ENCODE data around the gene PCK2.
"Not testable (repeated sequence)": the region's sequence is repeated elsewhere in the genome, so short reads cannot be mapped to it uniquely, and the experiment has no call there.

Gene PCK2

GRCh38 chr14:24098229-24098926 lies 4.3 kb downstream of the PCK2 start:
- no peak for DNase-seq

- DNase-seq = no peak
Measured at GRCh38 chr14:24098927-24099813, 5.1 kb downstream of the PCK2 start.

DNA sequence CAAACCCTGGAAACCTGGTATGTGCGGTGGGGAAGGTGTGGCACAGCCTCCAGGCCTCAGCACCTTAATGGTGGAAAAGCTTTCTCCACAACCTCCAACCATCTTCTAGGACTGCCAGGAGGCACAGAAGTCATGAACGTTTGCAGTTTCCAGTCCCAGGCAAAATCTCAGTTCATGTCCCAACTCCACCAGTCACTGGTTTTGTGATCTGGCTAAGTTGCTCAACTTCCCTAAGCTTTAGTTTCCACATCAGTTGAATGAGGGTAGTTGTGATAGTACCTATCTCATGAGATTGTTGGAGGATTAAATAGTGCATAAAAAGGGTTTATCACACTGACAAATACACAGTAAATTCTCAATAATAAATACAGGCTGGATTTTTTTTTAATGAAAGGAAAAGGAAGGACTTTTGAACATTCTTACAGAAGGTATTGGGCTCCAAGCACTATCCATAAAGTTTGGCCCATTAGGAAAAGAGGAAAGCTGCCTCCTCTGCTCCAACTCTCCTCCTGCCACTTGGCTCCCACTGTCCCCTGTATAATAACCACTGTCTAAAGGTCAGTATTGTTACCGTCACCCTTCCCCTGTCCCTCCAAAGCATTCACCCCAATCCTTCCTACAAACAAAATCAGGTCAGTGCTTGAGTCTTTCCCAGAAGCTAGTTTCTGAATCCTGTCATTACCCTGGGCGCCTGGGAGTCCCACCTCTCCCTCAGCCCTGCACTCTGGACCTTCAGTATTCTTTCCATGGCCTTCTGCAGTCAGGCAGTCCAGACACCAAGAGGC lies 6.3 kb downstream of the PCK2 start:
- no peak for DNase-seq

DNA sequence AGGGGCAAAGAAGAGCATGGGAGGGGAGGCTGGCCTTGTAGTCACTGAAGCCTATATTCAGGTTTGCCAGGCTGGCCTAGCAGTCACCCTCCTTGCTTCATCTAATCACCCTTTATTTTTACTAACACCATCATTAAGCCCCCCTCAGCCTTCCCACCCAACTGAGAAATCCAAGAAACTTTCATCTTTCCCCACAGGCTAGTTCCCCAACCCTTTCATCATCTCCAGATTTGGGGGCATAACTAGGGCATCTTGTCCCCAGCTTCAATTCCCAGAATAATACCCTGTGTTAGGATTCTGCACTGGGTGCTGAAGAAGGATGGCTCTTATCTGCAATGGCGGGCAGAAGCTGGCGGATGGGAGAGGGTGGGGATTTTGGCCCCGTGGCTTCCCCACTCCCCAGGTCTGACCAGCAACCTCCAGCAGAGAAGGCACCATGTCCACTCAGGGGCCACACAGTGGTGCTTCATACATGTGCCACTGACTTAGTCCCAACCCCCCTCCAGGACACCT lies 6.9 kb downstream of the PCK2 start:
- no peak for DNase-seq

GRCh38 chr14:24102357-24103048 lies 8.4 kb downstream of the PCK2 start:
- no peak for DNase-seq

GRCh38 chr14:24103451-24103850 lies 9.3 kb downstream of the PCK2 start:
- no peak for DNase-seq

GRCh38 chr14:24105609-24106239 lies 11.6 kb downstream of the PCK2 start:
- DNase-seq = not testable (repeated sequence)

- no peak for DNase-seq
Measured at GRCh38 chr14:24106672-24107271, 12.7 kb downstream of the PCK2 start.

- DNase-seq = no peak
Measured at GRCh38 chr14:24108336-24108874, 14.3 kb downstream of the PCK2 start.

DNA sequence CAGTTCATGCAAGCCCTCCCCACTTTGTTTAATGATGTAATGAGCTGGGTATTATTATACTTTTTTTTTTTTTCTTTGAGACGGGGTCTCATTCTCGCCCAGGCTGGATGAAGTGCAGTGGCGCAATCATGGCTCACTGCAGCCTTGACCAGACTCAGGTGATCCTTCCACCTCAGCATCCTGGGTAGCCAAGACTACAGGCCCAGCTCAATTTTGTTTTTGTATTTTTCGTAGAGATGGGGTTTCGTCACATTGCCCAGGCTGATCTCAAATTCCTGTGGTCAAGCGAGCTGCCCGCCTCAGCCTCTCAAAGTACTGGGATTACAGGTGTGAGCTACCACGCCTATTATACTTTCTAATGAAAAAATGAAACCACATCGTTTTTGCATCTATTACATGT lies 15.9 kb downstream of the PCK2 start:
- no peak for DNase-seq

DNA sequence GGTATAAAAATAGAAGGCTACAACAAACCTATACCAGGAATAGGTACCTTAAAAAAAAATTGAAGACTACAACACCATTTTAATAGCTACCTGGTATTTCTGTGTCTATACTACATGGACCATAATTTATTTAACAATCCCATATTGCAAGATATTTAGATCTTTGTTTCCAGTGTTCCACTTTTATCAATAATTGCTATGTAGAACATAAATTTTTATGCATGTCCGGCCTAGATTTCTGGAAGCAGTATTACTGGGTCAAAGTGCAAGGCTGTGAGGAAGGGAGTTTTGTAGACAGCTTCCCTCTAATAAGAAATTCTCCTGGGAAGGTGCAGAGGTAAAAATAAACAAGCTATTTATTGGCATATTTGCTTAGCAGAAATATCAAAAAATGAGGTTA lies 16.4 kb downstream of the PCK2 start:
- no peak for DNase-seq

GRCh38 chr14:24113379-24113800 lies 19.3 kb downstream of the PCK2 start:
- no peak for DNase-seq

DNA sequence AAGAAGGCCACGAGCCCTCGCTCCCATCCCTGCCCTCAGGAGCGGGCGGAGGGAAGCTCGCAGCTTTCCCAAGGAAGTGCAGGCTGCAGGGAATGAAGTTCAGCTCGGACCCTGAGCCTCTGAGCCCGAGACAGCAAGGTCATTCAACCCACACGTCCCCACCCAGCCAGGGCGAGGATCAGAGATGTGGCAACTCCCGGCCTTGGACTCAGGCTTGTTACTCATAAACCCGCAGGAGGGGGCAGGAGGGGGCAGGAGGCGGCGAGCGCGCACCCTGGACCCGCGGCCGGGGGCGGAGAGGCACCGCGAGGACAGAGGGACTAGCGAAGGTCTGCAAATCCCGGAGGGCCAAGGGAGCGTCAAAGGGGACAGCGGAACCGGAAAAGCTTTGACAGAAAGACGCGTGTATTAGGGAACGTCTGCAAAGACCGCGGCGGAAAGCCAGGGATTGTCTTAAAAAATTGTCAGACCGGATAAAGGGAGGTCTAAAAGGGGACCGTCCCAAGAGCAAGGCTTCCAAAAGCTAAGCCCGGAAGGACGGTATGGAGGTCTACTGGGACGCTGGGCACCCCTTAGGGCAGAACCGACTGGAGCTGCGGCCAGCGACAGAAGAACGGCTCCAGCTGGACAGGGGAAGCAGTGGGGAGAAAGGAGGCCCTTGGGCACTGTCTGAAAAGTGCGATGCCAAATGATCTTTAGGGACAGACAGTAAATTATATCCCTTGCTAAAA lies 19.9 kb downstream of the PCK2 start:
- DNase-seq = peak in 1 of 2 experiments; percentile 80

GRCh38 chr14:24114532-24115421 lies 20.7 kb downstream of the PCK2 start, which contains the start of the genes DCAF11 and NRL:
TSS of gene DCAF11 (plus strand) at chr14:24114777. CDS start at chr14:24115595, 818 bp downstream.
TSS of gene NRL (minus strand) at chr14:24114949. CDS start at chr14:24082848, 32,101 bp downstream.
- DNase-seq = peak; percentile 95 to 98

DNA sequence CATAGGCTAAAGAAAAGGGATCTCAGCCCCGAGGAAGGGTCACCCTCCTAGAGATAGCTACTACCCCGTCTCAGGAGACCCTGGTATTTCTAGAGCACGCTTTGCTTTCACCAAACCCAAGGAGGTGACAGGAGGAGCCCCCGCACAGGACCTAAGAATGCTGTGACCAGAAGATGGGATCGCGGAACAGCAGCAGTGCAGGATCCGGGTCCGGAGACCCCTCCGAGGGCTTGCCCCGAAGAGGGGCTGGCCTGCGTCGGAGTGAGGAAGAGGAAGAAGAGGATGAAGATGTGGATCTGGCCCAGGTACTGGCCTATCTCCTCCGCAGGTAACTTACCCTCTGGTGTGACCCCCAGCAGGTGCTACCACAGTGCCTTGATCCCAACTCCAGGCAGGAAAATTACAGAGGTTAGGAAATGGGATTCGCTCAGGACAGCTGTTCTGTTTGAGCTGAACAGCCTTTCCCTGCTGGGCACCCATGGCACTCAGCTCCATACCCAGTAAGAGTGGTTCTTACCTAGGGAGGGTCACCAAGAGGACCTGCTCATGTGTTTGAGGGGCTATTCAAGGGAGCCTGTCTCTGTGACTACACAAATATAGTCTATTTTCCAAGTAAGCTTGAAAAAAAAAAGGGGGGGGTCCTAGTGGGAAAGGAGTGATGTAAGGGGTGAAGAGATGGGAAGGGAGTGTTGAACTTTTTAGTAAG lies 21.5 kb downstream of the PCK2 start:
- no peak for DNase-seq

DNA sequence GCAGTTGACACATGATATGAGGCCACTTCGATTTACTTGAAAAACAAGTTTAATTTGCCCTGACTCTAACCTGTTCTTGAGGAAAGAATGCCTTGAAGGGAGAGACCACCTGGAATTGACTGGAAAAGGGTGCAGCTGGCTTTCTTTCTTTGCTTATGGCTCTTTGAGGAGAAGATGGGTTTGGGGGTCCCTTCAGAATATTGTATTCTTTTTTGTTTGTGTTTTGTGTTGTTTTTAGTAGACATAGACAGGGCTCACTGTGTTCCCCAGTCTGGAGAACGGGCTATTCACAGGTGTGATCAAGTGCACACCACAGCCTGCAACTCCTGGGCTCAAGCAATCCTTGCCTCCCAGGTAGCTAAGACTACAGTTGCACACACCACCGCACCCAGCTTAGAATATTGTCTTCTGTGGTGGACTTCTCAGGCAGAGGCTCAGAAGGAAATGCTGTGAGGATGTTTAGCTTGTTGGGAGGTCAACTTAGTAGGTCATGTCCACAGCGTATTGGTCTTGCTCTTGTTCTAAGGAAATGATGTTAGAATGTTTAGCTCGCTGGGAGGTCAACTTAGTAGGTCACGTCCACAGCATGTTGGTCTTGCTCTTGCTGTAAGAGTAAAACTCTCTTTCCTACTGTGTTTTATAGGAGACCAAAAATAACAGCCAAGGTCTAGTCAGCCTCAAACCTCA lies 22.2 kb downstream of the PCK2 start:
- DNase-seq = no peak

- DNase-seq = no peak
Measured at GRCh38 chr14:24117179-24117578, 23.1 kb downstream of the PCK2 start.

DNA sequence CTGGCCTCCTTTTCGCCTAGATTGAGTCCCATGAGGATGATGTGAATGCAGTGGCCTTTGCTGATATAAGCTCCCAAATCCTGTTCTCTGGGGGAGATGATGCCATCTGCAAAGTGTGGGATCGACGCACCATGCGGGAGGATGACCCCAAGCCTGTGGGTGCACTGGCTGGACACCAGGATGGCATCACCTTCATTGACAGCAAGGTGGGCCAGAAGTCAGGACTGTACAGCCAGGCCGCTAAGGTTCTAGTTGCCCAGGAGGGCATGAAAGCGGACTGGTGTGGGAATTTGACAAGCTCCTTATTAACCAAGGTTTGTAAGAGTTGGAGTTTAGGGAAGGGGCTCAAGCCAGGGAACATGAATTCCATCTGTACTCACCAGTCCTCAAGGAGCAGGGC lies 25.6 kb downstream of the PCK2 start:
- no peak for DNase-seq
